HepG2 (cell line): ENCODE measurements around the gene CES2. TPM values are rescaled to one million over a fixed set of nuclear protein-coding genes. Genes with fewer than 3 reads are reported as not detected.

Experiments
- DMAP1 ChIP-seq: IDR thresholded peaks from 2 replicates; pipeline ENCODE4 v1.6.1; 2016
- HMGA1 ChIP-seq: sonication (generic); formaldehyde crosslinking; conservative IDR thresholded peaks from 2 replicates; pipeline ENCODE4 v1.4.0; 2020; ENCODE audit warnings: missing genetic modification reagents
- MEF2D ChIP-seq: sonication (generic); formaldehyde crosslinking; IDR thresholded peaks from 2 replicates; pipeline ENCODE4 v1.5.1; 2020; ENCODE audit warnings: mild to moderate bottlenecking, missing genetic modification reagents
- MNT ChIP-seq: fragments of 450-650 bp; IDR thresholded peaks from 2 replicates; pipeline ENCODE4 v1.6.1; 2016
- MTF1 ChIP-seq: sonication (generic); formaldehyde crosslinking; IDR thresholded peaks from 2 replicates; pipeline ENCODE4 v1.5.0; 2020; ENCODE audit warnings: missing genetic modification reagents
- NFIC ChIP-seq: IDR thresholded peaks from 2 replicates; pipeline ENCODE4 v1.6.1; 2012; ENCODE audit warnings: mild to moderate bottlenecking, low read length, inconsistent platforms
- PRPF4 ChIP-seq: fragments of 200-400 bp; formaldehyde crosslinking; IDR thresholded peaks from 2 replicates; pipeline ENCODE4 v1.6.1; 2016; ENCODE audit warnings: low read length, low read depth; ENCODE audit not compliant: poor library complexity, severe bottlenecking
- RFXANK ChIP-seq: IDR thresholded peaks from 2 replicates; pipeline ENCODE4 v1.6.1; 2016
- SKI ChIP-seq: fragments of 450-650 bp; IDR thresholded peaks from one replicate; pipeline ENCODE4 v1.6.1; 2018; ENCODE audit warnings: mild to moderate bottlenecking; ENCODE audit not compliant: partially characterized antibody
- SP4 ChIP-seq: sonication (generic); formaldehyde crosslinking; IDR thresholded peaks from 2 replicates; pipeline ENCODE4 v1.8.1; 2023; ENCODE audit warnings: mild to moderate bottlenecking, missing genetic modification reagents
- SPEN ChIP-seq: sonication (generic); formaldehyde crosslinking; IDR thresholded peaks from 2 replicates; pipeline ENCODE4 v1.5.1; 2020; ENCODE audit warnings: low read depth, mild to moderate bottlenecking, missing genetic modification reagents
- TFAP4 ChIP-seq: sonication (generic); IDR thresholded peaks from 2 replicates; pipeline ENCODE4 v1.6.1; 2016; ENCODE audit warnings: low read depth, borderline replicate concordance
- USF2 ChIP-seq, 2 experiments: sonication (generic) in 1 of 2; formaldehyde crosslinking in 1 of 2; IDR thresholded peaks; 2 replicates each; pipeline versions ENCODE4 v1.5.1 to v1.6.1; 2011 to 2020; ENCODE audit warnings: borderline replicate concordance in 1 of 2, low read depth in 1 of 2, low read length in 1 of 2, mild to moderate bottlenecking in 1 of 2, missing genetic modification reagents in 1 of 2, moderate library complexity in 1 of 2
- ZIK1 ChIP-seq: sonication (generic); formaldehyde crosslinking; IDR thresholded peaks from 2 replicates; pipeline ENCODE4 v1.5.0; 2020; ENCODE audit warnings: mild to moderate bottlenecking, low read depth, missing genetic modification reagents, borderline replicate concordance
- ZKSCAN1 ChIP-seq: fragments of 150-350 bp; IDR thresholded peaks from 2 replicates; pipeline ENCODE4 v1.6.1; 2014; ENCODE audit warnings: low read length
- ZNF18 ChIP-seq: sonication (generic); formaldehyde crosslinking; IDR thresholded peaks from 2 replicates; pipeline ENCODE4 v1.8.0; 2022; ENCODE audit warnings: mild to moderate bottlenecking, missing genetic modification reagents; ENCODE audit not compliant: insufficient replicate concordance
- ZNF546 ChIP-seq: sonication (generic); formaldehyde crosslinking; conservative IDR thresholded peaks from 2 replicates; pipeline ENCODE4 v1.8.1; 2023; ENCODE audit warnings: mild to moderate bottlenecking, missing genetic modification reagents
- ZNF577 ChIP-seq: sonication (generic); formaldehyde crosslinking; IDR thresholded peaks from 2 replicates; pipeline ENCODE4 v1.4.0; 2020; ENCODE audit warnings: mild to moderate bottlenecking, low read depth, missing genetic modification reagents, borderline replicate concordance
- ZNF768 ChIP-seq: sonication (generic); formaldehyde crosslinking; IDR thresholded peaks from 2 replicates; pipeline ENCODE4 v1.4.0; 2020; ENCODE audit warnings: missing genetic modification reagents
- ZNF790 ChIP-seq: sonication (generic); formaldehyde crosslinking; IDR thresholded peaks from 2 replicates; pipeline ENCODE4 v1.8.0; 2022; ENCODE audit warnings: missing genetic modification reagents, mild to moderate bottlenecking, borderline replicate concordance
- polyA plus RNA-seq, 8 experiments: library from polyadenylated mRNA; depleted of rRNA in 3 of 8; stranded (reverse) in 7 of 8; unstranded in 1 of 8; fragments of >200 nt; fragmentation: Illumina TruSeq in 4 of 8; extraction: Trizol in 4 of 8; gene quantifications; 2 replicates each; pipeline versions ENCODE4 v1.2.1 to v1.2.3, GENCODE V29; 2011 to 2016; ENCODE audit warnings: low read depth in 4 of 8, missing spikeins in 1 of 8, mixed read lengths in 1 of 8; ENCODE audit not compliant: insufficient read depth in 1 of 8
- total RNA-seq, 5 experiments: library from RNA; depleted of rRNA; stranded (reverse); fragments of >200 nt; fragmentation: Illumina TruSeq; extraction: Trizol; gene quantifications; 2 replicates each; pipeline ENCODE4 v1.2.3, GENCODE V29; 2016; ENCODE audit warnings: low read depth in 1 of 5
- TF ChIP-seq, protein P1 (sequence below): sonication (generic); formaldehyde crosslinking; IDR thresholded peaks from 2 replicates; pipeline ENCODE4 v1.8.1; 2023; ENCODE audit warnings: mild to moderate bottlenecking, missing genetic modification reagents, borderline replicate concordance
- TF ChIP-seq, protein P2 (sequence below): sonication (generic); formaldehyde crosslinking; IDR thresholded peaks from 2 replicates; pipeline ENCODE4 v1.5.0; 2020; ENCODE audit warnings: mild to moderate bottlenecking, missing genetic modification reagents

Gene CES2
- total and polyA plus RNA-seq, 2 of the 13 experiments (the other 11 are each of a cell fraction or from before 2014, with no cell fraction given) = 50.6 to 63.8 TPM

DNA sequence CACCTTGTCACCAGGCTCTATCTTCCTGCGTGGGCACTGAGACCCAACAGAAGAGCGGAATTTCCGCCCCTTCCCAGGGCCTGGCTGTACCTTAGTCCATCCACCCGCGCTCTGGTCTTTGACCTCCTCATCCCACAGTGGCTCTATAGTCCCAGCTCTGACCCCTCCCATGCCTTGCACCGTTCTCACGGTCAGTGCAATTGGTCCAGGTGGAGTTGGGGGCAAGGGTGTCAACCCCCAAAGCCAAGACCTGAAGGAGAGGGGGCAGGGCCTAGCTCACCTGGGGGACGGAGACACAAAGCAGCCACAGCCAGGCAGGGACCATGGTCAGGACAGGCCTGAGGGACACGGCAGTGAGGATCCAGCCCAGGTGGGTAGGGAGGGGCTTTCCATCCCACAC, 17.6 kb upstream of the CES2 start (continued):
- TF ChIP-seq ZNF18 (CRISPR knock-in tag) (no peak), MNT (no peak), MEF2D (CRISPR knock-in tag) (no peak), TFAP4 (no peak), ZNF546 (no peak), SPEN (CRISPR knock-in tag) (peak; percentile 35; the same call in 1 of the 2 replicates), USF2 (IDR thresholded peaks at IDR 0.05; ENCODE audit: low read depth, low read length) (no peak), USF2 (CRISPR knock-in tag; IDR thresholded peaks at IDR 0.05; ENCODE audit: borderline replicate concordance) (no peak), HMGA1 (CRISPR knock-in tag) (no peak), NFIC (no peak), ZNF577 (CRISPR knock-in tag) (no peak), ZKSCAN1 (no peak), RFXANK (CRISPR knock-in tag) (no peak), ZIK1 (CRISPR knock-in tag) (no peak), ZNF790 (CRISPR knock-in tag) (no peak), MTF1 (CRISPR knock-in tag) (no peak), DMAP1 (CRISPR knock-in tag) (no peak), SKI (no peak), PRPF4 (no peak), ZNF768 (CRISPR knock-in tag) (peak; percentile 15; the same call in 1 of the 2 replicates), SP4 (no peak)
- TF ChIP-seq, protein P1, sequence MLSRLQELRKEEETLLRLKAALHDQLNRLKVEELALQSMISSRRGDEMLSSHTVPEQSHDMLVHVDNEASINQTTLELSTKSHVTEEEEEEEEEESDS (CRISPR knock-in tag) = no peak
- TF ChIP-seq, protein P2, sequence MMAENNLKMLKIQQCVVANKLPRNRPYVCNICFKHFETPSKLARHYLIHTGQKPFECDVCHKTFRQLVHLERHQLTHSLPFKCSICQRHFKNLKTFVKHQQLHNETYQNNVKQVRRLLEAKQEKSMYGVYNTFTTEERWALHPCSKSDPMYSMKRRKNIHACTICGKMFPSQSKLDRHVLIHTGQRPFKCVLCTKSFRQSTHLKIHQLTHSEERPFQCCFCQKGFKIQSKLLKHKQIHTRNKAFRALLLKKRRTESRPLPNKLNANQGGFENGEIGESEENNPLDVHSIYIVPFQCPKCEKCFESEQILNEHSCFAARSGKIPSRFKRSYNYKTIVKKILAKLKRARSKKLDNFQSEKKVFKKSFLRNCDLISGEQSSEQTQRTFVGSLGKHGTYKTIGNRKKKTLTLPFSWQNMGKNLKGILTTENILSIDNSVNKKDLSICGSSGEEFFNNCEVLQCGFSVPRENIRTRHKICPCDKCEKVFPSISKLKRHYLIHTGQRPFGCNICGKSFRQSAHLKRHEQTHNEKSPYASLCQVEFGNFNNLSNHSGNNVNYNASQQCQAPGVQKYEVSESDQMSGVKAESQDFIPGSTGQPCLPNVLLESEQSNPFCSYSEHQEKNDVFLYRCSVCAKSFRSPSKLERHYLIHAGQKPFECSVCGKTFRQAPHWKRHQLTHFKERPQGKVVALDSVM = no peak
